SK-N-SH (cell line): ENCODE data around the gene GTF3C1.

Source experiments
- EZH2phosphoT487 ChIP-seq: fragments of 200-600 bp; sonication (generic); IDR thresholded peaks from 2 replicates; pipeline ENCODE4 v1.6.1; 2017; ENCODE audit warnings: low read depth, mixed run types, mild to moderate bottlenecking, antibody characterized with exemption, moderate library complexity, borderline replicate concordance
- FOXJ3 ChIP-seq: sonication (generic); formaldehyde crosslinking; IDR thresholded peaks from 2 replicates; pipeline ENCODE4 v1.5.1; 2020; ENCODE audit warnings: mild to moderate bottlenecking, missing genetic modification reagents
- GATA2 ChIP-seq: sonication (generic); formaldehyde crosslinking; IDR thresholded peaks from 2 replicates; pipeline ENCODE4 v1.5.0; 2020; ENCODE audit warnings: mild to moderate bottlenecking, missing genetic modification reagents
- MEF2A ChIP-seq: IDR thresholded peaks from 2 replicates; pipeline ENCODE4 v1.4.0; 2012; ENCODE audit warnings: low read depth, borderline replicate concordance
- RAD21 ChIP-seq: IDR thresholded peaks from 2 replicates; pipeline ENCODE4 v1.6.1; 2012; ENCODE audit warnings: mild to moderate bottlenecking, low read length
- REST ChIP-seq: IDR thresholded peaks from 2 replicates; pipeline ENCODE4 v1.6.1; 2012; ENCODE audit warnings: mild to moderate bottlenecking, low read depth, low read length, moderate library complexity
- RFX5 ChIP-seq: IDR thresholded peaks from 2 replicates; pipeline ENCODE4 v1.6.1; 2012; ENCODE audit warnings: mild to moderate bottlenecking, improper control_type of control experiment, low read length
- RXRA ChIP-seq: IDR thresholded peaks from 2 replicates; pipeline ENCODE4 v1.4.0; 2012; ENCODE audit warnings: low read depth, mild to moderate bottlenecking, borderline replicate concordance
- SIN3A ChIP-seq: IDR thresholded peaks from 2 replicates; pipeline ENCODE4 v1.6.1; 2012; ENCODE audit warnings: low read depth, mild to moderate bottlenecking, low read length, moderate library complexity, borderline replicate concordance
- YY1 ChIP-seq: IDR thresholded peaks from 2 replicates; pipeline ENCODE4 v1.4.0; 2012; ENCODE audit warnings: low read depth, mild to moderate bottlenecking
- ZBTB33 ChIP-seq: IDR thresholded peaks from 2 replicates; pipeline ENCODE4 v1.4.0; 2012; ENCODE audit warnings: low read depth, borderline replicate concordance
- TF ChIP-seq, protein P1 (sequence below): fragments of 200-600 bp; sonication (generic); IDR thresholded peaks from 2 replicates; pipeline ENCODE4 v1.6.1; 2017; ENCODE audit warnings: antibody characterized with exemption, mild to moderate bottlenecking, moderate library complexity
- TF ChIP-seq, protein P2 (sequence below): IDR thresholded peaks from 2 replicates; pipeline ENCODE4 v1.4.0; 2012; ENCODE audit warnings: low read depth, borderline replicate concordance

DNA sequence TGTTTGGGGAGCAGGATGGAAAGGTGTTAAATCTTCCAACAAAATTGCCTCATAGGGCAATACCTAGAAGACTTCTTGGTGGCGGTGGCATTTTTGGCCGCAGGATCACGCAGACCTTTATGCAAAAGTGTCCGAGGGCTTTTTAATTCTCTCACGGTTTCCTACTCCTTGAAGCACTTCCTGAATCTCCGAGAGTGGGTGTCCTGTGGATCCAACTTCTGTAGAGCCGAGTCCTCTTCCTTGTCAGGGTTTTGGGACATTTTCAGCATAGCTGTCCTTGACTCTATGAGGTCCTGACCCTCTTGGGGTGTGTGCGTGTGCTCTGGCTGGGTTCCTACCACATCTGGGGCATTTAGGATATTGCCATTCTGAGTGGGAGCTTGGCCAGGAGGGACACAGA is 116.1 kb downstream of the GTF3C1 start:
- TF ChIP-seq SIN3A (no peak), FOXJ3 (CRISPR knock-in tag) (no peak), RXRA (no peak), GATA2 (CRISPR knock-in tag) (no peak), EZH2phosphoT487 (no peak), RFX5 (no peak), YY1 (no peak), ZBTB33 (no peak), REST (no peak), RAD21 (no peak), MEF2A (no peak)
- TF ChIP-seq, protein P1, sequence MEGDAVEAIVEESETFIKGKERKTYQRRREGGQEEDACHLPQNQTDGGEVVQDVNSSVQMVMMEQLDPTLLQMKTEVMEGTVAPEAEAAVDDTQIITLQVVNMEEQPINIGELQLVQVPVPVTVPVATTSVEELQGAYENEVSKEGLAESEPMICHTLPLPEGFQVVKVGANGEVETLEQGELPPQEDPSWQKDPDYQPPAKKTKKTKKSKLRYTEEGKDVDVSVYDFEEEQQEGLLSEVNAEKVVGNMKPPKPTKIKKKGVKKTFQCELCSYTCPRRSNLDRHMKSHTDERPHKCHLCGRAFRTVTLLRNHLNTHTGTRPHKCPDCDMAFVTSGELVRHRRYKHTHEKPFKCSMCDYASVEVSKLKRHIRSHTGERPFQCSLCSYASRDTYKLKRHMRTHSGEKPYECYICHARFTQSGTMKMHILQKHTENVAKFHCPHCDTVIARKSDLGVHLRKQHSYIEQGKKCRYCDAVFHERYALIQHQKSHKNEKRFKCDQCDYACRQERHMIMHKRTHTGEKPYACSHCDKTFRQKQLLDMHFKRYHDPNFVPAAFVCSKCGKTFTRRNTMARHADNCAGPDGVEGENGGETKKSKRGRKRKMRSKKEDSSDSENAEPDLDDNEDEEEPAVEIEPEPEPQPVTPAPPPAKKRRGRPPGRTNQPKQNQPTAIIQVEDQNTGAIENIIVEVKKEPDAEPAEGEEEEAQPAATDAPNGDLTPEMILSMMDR: no peak
- TF ChIP-seq, protein P2, sequence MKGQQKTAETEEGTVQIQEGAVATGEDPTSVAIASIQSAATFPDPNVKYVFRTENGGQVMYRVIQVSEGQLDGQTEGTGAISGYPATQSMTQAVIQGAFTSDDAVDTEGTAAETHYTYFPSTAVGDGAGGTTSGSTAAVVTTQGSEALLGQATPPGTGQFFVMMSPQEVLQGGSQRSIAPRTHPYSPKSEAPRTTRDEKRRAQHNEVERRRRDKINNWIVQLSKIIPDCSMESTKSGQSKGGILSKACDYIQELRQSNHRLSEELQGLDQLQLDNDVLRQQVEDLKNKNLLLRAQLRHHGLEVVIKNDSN: no peak
